ENCODE measurements around the gene HOXD1.

DNA sequence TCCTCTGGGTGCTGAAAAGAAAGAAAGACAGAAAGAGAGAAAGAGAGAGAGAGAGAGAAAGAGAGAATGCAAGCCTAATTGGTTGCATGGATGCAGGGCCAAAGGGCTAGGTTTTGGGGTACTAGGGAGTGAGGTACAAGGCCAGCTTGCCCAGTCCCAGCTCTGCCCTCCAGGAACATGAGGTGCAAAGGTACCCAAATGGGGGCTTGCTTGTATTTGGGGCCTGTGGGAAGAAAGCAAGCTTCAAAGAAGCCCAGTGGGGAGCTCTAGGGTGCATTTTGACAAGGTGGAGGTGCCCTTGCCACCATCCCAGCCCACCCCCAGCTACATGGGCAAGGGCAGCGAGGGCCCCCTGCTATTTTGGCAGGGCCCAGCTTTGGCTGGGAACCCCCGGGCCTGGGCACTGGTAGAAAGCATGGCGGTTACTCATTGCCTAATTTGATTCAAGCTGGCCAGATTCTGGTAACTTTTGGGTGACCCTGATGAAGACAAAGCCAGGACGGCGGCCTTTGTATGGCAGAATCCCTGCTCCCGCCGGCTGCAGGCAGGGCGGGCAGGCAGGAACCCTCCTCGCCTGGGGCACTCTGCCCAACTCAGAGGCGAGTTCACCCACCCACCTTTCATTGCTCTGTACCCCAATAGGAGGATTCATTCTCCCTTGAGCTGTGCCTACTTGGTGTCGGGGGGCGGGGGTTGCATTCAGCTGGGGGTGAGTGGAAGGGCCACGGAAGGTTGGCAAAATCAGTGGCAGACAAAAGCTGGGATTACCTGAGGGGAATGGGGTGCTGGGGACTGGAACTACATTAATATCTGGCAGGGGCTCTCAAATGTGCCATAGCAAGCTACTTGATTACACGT lies 37.7 kb upstream of the HOXD1 start:
- TF ChIP-seq, protein P1, sequence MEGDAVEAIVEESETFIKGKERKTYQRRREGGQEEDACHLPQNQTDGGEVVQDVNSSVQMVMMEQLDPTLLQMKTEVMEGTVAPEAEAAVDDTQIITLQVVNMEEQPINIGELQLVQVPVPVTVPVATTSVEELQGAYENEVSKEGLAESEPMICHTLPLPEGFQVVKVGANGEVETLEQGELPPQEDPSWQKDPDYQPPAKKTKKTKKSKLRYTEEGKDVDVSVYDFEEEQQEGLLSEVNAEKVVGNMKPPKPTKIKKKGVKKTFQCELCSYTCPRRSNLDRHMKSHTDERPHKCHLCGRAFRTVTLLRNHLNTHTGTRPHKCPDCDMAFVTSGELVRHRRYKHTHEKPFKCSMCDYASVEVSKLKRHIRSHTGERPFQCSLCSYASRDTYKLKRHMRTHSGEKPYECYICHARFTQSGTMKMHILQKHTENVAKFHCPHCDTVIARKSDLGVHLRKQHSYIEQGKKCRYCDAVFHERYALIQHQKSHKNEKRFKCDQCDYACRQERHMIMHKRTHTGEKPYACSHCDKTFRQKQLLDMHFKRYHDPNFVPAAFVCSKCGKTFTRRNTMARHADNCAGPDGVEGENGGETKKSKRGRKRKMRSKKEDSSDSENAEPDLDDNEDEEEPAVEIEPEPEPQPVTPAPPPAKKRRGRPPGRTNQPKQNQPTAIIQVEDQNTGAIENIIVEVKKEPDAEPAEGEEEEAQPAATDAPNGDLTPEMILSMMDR (IDR thresholded peaks at IDR 0.05; ENCODE audit: insufficient read depth, low read length, poor library complexity, severe bottlenecking) = no peak
- no peak for TF ChIP-seq EZH2phosphoT487 (conservative IDR thresholded peaks at IDR 0.05; ENCODE audit: low read length)

All from SU-DHL-6 (cell line).